Stimulated activated CD8-positive, alpha-beta memory T cell treated with anti-CD3 and anti-CD28 coated beads, Interleukin-4, amount 100 ng/mL, for 4 hours (primary cell): ENCODE results near the gene HOXA7.

Source experiments
- DNase-seq, 2 donors: peaks; one replicate each; pipeline ENCODE4 v3.0.0-alpha.2; 2020; ENCODE audit warnings: low read depth in 2 of 2, low spot score in 1 of 2

The HOXA7 gene

DNA sequence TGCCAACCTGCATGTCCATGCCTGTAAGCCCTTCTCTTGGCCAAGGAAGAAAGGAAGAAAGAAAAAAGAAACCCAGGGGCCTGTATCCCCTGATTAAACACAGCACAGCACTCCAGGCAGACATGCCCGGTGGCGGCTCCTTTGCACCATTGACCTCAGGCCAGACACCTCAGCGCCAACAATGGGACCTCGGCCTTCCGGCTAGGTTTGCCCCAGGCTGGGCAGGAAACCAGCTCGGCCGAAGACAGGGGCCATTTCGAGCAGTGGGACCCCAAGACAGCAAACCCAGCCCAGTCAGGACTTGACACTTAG is 14.8 kb upstream of the HOXA7 start:
- no peak for DNase-seq

DNA sequence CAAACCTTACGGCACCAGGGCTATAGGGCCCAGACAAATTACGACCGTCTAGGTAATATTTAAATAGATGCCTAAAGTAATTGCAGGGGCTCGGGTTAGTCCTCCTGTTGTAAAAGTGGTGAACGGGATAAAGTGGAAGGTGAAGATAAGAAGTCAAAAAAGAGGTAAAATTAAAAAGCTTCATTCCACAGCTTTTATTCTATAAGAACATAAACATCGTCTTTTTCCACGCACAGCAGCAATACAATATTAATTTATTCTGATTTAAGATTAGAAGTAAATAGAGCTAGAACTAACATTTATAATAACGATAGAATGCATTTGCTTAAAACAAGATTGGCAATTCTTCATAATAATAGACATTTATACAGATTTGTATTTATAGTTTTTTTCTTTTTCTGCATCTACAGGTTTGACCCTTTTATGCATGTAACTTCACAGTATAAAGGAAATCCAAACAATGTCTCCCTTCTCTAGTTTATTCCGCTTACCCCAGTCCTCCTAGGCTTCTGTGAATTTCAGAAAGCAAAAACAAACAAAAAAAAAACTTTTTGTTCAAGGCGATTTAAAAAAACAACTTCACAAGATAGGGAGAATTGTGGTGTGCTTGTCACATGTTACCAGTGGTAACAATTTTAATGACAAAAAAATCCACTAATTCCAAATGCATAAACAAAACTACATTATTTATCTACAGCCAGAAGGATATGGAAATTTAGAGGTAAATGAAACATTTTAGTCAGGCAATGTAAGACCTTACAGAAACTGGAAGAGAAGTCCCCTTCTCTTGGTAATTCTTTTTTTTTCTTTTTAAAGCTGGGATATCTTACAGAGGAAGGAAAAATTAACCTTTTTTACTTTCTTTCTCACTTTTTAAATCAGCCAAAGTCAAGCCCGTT is 14.2 kb upstream of the HOXA7 start:
- no peak for DNase-seq

DNA sequence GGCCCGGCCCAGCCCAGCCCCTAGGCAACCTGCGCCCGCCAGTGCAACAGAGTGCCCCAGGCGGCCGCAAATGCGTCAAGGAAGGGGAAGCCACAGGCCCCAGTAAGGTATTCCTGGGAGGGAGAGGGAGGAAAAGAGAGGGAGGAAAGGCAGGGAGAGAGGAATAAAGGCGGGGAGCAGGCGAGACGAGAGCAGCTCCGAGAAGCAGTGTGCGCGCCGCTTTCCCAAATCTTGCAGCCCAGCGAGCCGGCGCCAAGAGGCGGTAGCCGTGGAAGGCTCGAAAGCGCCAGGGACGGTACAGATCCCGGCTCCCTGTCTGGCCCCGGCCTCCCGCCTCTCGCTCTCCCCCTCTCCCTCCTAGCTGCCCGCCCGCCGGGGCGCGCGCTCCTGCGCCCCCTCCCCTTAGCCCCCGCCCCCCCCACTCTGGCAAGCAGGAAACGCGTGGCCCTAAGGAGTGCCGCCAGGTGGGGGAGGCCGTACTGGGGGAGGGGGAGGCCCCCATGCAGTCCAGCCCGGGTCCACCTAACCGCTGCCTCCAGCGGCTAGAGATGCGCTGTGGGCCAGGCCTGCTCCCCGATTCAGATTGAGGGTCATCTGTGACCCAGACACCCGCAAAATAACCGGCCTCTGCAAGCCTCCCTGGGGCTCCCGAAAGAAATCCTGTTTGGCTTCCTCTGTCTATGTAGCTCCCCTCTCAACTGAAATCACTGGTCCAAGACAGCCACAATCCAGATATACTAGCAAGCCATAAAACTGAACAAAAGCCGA is 13.4 kb upstream of the HOXA7 start:
- no peak for DNase-seq

DNA sequence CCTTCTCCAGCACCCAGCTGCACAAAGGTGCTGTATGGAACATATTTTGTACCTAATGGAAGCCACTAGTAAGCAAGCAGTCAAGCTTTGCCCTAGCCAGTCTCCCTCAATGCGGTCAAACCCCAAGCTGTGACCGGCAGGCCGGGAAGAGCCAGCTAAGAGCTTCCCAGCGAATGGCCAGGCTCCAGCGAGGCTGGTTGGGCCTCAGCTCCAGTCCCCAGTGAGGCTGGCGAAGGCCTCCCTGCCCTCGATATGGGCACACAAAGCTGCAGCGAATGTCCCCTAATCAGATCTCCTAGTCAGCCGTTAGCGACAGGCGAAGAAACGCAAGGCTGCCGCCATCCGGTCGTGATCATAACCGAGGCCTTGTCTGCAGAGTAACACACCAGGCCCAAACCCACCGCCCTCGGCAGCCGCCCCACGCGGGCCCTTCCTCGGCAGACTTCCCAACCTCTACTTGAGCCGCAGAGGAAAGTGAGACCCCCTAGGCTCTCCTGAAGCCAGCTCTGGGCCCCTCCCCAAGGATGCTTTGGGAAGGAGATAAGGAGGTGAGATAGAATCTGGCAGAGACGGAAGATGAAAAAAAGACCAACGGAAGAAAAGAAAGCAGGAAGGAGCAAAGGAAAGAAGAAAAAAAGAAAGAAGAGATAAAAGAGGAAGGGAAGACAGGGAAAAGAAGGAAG is 11.9 kb upstream of the HOXA7 start:
- DNase-seq, result no peak

DNA sequence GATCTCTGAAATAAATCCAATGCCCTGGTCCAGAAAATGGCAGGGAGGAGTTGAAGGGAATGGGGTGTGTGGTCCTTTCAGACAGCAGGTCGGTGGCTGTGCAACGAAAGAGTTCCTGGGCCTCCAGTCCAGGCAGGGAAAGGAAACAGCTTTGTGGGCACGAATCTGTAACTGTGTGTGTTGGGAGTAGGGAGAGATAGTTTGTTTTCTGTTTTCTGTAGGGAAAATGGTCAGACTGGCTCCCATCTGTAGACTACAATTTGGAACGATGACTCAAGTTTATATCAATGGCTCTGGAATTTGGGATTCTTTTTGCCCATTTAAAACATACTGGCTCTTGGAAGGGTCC is 11.4 kb upstream of the HOXA7 start:
- DNase-seq, result no peak

DNA sequence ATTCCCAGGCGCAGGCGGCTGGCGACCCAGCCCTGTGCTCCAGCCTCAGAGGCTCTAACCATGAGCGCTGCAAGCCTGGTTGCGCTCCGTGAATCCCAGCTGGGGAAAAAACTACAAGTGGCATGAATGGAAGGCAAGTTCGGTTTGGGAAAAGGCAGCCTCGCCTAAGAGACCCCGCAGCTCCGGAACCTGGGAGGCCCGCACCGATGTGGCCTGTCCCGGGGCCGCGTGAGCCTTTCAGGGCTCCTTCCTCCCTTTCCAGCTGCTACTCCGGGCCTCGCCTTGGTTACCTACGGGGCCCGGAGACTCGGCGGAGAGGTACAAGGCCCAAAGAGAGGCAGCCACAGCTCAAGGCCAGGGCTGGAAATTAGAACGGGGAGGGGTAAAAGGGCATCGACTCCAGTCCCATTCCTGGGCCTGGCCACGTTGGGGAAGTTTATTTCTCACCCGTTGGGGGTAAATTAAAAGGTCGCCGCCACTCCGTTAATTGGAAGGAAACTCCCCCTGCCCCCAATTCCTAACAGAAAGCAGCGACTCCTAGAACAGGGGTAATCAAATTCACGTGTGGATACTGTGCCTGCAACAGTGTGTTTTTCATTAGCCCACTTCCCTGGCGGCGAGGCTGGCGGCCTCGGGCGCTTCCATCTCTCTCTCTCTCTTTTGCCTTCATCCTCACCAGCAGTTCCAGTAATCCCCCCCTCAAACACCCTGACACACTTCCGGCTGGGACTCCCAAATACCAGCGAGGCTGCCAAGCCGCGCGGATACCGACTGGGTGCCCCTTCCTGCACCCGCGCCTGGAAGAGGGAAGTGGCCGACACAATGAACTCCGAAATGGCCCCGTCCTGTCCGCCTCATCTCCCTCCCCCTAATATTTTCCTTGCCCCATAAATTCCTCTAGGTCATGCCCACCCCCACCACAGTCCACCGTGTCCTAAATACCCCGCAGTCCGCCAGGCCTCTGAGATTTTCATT is 10.3 kb upstream of the HOXA7 start:
- no peak for DNase-seq

DNA sequence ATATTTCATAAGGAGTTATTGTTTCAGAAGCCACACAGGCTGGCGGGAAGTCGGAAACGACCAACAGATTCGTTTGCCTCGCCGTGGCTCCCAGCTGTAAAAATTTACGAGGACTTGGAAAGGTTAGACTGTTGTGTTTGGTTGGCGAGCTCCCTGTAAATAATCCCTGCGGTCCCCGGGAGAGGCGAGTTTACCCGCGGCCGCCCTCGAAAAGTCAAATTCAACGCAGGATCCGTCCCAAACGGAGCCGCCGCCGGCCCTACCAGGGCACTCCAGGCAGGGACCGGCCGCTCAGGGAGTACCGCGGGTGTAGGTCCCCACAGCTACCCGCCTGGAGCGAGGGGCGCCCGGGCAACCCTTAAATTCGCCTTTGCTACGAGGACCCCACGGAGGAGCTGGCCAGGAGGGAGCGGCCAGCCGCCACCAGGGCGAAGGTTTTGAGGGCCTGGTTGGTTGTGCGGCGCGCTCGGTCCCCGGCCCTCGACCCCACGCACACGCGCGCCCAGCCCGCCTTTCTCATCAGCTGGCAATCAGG is 9.6 kb upstream of the HOXA7 start:
- DNase-seq, result no peak

DNA sequence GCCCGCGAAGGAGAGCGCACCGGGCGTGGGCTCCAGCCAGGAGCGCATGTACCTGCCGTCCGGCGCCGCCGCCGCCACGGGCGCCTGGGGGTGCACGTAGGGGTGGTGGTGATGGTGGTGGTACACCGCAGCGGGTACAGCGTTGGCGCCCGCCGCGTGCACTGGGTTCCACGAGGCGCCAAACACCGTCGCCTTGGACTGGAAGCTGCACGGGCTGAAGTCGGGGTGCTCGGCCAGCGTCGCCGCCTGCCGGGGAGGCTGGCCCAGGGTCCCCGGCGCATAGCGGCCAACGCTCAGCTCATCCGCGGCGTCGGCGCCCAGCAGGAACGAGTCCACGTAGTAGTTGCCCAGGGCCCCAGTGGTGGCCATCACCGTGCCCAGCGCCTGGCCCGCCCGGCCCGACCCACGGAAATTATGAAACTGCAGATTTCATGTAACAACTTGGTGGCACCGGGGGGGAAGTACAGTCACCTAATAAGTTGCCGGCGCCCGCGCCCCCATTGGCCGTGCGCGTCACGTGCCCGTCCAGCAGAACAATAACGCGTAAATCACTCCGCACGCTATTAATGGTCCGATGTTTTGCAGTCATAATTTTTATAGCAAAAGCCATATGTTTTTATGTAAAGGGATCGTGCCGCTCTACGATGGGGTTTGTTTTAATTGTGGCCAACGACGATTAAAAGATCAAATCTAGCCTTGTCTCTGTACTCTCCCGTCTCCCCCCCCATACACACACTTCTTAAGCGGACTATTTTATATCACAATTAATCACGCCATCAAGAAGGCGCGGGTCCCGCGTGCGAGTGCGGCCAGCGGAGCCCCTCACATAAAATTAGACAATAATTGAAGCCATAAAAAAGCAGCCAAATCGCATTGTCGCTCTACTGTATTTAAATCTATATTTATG is 8.9 kb upstream of the HOXA7 start, which contains the start of gene HOXA9:
Gene HOXA9 (minus strand): TSS at position 449 of the 907 bp plus-strand sequence. CDS start 80 bp downstream, at position 369.
- no peak for DNase-seq

DNA sequence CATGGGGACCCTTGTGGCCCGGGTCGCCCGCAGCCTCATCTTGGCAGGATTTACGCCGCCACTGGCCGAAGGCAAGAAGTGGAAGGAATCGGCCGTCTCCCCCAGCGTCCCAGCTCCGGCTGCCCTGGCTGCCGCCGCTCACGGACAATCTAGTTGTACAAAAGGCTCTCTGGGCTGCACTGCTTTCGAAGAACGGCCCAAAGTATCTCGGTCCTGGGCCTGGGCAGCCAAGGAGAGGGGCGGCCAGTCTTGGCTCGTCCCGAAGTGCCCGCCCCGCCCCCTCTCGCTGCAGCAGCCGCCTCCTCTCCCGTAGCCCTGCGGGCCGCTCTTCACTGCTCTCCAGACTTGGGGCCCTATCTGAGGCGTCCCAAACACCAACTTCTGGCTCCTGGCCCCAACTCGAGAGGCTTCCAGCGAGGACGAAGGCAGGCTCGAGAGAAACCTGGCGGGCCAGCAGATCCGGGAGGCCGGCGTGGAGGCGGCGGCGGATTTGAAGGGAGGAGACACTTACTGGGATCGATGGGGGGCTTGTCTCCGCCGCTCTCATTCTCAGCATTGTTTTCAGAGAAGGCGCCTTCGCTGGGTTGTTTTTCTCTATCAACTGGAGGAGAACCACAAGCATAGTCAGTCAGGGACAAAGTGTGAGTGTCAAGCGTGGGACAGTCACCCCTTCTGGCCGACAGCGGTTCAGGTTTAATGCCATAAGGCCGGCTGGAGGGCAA is 8.1 kb upstream of the HOXA7 start:
- DNase-seq, result no peak

DNA sequence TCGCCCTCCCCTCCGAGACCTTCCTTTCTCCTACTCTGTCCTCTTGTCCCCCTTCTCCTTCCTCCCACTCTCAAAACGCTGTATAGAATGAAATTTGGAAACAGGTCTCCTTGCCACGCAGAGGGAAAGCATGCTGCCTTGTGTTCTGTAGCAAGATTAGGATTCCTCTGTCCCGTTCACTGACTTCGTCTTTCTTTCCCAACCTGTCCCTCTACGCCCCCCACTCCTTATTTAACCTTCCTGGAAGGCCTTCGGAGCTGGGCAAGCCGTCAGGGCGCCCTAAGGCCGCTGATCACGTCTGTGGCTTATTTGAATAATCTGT is 7.5 kb upstream of the HOXA7 start:
- DNase-seq, result no peak

DNA sequence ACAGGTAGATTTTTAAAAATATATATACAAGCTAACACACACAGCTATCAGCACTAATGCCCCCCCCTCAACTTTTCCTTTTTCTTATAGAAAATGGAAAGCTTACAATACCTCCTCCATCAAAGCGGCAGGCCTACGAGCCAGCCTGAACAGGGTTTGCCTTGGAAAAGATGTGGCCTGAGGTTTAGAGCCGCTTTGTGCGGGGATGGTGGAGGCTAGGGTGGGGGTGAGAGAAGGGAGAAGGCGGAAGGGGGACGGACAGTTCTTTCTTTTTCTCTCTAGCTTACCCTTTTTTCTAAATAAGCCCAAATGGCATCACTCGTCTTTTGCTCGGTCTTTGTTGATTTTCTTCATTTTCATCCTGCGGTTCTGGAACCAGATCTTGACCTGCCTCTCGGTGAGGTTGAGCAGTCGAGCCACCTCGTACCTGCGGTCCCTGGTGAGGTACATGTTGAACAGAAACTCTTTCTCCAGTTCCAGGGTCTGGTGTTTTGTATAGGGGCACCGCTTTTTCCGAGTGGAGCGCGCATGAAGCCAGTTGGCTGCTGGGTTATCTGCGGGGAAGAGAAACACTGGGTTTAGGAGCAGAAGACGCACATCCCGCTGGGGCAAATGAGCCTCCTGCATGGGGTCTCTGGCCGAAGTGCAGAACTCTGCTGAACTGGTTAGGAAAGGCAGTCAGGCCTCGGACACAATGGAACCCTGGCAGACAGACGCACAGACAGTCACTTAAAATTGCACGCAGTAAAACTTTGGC is 7.0 kb upstream of the HOXA7 start:
- DNase-seq, result no peak

DNA sequence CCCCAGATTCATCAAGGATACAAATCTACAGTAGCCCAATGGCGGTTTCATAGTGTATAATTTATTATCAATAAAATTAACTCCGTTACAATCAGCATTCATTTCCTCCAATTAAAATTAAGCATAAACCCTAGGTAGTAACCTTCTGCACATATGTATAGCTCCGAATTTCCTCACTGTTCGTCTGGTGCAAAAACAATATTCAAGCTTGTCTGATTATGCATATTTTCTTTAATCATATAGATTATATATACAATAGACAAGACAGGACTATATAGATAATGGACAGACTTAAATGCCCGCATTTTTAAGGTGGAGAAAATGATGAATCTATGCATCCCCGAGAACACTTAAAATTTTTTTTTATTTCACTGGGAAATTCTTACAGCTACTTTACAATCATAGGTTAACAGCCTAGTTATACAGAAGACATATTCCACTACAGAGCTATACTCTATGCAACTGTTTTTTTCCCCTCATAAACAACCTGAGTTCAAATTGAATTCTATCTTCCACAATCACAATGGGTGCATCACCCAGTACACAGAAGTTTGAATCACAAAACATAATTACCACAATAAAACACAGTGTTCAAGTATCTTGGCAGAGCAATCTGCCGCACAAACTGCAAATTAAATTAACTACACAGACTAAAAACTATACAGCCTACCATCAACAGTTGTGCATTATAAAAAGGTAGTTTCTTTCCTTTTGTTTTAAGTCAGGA is 6.2 kb upstream of the HOXA7 start:
- no peak for DNase-seq

DNA sequence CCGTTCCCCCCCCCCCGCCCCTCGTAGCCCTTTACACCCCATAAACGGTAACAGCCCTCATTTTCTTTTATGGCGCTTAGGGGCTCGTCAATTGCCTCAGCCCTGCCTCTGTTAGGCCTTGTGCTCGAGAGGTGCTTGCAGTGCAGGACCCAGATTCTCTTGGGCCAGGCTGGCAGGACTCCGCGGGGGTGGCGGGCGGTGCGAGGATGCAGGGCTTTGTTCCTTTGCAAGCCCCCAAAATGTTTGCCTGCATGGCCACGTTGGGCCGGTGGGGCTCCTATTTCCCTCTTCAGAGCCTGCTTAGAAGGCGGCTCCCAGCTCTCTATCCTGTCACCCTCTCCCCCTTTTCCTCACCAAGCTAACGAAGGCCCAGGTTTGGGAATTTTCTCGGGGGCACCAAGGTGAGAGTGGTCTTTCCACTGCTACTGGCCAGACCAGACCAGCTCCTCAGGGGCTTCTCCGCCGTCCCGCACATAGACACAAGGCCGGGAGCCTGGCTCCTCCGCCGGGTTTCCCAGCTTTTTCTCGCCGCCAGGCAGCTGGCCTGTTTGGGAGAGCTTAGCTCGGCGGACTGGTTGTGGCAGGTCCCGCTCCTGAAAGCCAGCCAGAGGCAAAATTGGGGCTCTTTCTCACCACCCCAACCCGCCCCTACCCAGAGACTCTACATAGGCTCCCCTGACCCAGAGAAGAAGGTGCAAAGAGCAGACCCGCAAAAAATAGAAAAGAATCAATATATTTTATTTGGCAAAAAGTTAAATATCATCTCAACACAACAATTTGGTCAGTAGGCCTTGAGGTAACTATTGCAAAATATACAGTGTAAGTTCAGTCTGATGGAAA is 5.5 kb upstream of the HOXA7 start:
- no peak for DNase-seq

DNA sequence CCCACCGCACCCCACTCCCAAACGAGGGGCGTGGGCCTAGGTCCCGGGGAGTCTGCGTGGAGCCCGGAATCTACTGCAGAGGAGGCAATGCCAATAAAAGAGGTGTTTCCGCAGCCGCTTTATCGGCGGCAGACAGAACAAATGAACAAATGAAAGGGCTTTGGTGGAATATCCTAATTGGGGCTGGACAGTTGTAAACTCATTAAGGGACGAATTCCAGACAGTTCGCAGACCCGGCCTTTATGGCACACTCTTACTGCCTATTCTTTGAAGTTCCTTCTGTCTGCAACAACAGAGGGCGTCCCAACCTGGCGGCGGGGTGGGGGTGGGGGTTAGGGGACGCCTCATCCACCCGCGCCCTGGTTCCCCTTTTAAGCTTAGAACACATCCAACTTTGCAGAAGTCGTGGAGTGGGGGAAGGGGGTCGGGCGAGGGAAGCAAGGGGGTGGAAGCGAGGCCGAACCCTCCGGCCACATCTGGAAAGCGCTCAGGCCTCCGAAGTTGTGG is 4.8 kb upstream of the HOXA7 start:
- DNase-seq, result no peak

DNA sequence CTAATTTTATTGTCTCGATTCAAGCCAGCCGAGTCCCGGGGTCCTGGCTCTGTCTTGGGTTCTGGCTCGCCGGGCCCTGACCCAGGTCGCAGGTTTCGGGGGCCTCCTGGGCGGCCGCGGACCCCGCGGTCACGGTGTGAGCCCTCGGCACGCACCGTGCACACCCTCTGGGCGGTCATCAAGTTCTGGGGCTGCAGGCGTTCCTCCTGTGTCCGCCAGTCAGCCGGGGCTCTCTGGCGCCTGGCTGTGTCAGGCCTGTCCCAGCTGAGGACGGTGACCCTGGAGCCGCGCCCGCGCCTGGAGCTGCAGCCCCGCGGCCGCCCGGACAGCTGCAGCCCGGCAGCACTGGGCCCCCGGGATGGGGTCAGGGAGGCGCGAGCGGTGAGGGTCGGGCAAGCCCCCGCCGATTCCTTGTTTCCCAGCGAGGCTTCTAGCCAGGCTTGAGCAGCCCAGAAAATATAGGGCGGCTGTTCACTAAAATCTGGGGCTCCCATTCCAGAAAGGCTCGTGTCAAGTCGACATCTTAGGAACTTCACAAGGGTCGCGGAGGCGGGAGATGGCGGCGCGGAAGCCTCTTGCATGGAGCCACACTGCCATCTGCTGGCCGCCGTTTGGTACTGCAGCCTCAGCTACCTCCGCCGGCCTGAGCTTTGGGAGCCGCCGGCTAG is 4.2 kb upstream of the HOXA7 start:
- DNase-seq, result peak; percentile 69 to 88

DNA sequence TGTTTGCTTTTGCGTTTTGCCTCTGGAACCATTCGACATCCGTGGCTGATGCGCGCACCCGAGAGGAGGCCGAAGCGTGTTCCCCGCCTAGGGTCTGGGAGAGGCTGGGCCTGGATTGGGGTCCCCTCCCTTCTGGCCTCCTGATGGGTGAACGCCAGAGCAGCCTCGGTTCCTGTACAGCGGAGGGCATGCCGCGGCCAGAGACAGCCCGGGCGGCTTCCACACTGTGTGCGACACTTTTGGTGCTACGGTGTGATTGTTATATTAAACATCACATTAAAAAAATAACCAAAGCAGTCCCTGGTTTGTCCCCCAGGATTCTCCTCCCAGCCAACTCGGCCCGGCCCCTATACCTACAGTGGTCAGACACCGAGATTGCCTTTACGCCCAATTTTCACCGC is 3.7 kb upstream of the HOXA7 start:
- no peak for DNase-seq
